ENCODE data around the gene KMT2D.

- no peak for TF ChIP-seq CTCF (conservative IDR thresholded peaks at IDR 0.05; ENCODE audit: low read depth, low read length)
- no peak for TF ChIP-seq EZH2 (IDR thresholded peaks at IDR 0.05; ENCODE audit: low read length, unreplicated experiment)
- no peak for TF ChIP-seq EZH2phosphoT487 (IDR thresholded peaks at IDR 0.05; ENCODE audit: borderline replicate concordance, low read length)
Measured at GRCh38 chr12:49052451-49053208, 8.0 kb downstream of the KMT2D start.
